ENCODE results near the gene DDA1.
A peak's percentile ranks its signal among the peaks of the same experiment; 100 is the strongest.

GRCh38 chr19:17292301-17293074 lies 16.9 kb upstream of the DDA1 start:
- TF ChIP-seq EZH2 (IDR thresholded peaks at IDR 0.05; ENCODE audit: borderline replicate concordance) (no peak), CTCF (IDR thresholded peaks at IDR 0.05; ENCODE audit: poor library complexity) (peak; percentile 63)

Measured in hepatocyte (in vitro differentiated cells).